Gastroesophageal sphincter (tissue), 3 donors: ENCODE measurements around the gene RAB24.
A peak's percentile ranks its signal among the peaks of the same experiment; 100 is the strongest.

Experiments
- EP300 ChIP-seq: sonication (generic); formaldehyde crosslinking; IDR thresholded peaks from one replicate; pipeline ENCODE4 v1.6.1; 2017; ENCODE audit warnings: antibody characterized with exemption, mild to moderate bottlenecking
- POLR2AphosphoS5 ChIP-seq: sonication (generic); formaldehyde crosslinking; IDR thresholded peaks from one replicate; pipeline ENCODE4 v1.6.1; 2017; ENCODE audit warnings: antibody characterized with exemption
- TF ChIP-seq, protein P1 (sequence below), 4 experiments: fragments of 200-600 bp in 2 of 4; fragments of 450-650 bp in 2 of 4; sonication (generic) in 1 of 4; IDR thresholded peaks; one replicate each; pipeline ENCODE4 v1.5.1; 2017 to 2019; ENCODE audit warnings: antibody characterized with exemption in 4 of 4, mild to moderate bottlenecking in 2 of 4, moderate library complexity in 2 of 4

DNA sequence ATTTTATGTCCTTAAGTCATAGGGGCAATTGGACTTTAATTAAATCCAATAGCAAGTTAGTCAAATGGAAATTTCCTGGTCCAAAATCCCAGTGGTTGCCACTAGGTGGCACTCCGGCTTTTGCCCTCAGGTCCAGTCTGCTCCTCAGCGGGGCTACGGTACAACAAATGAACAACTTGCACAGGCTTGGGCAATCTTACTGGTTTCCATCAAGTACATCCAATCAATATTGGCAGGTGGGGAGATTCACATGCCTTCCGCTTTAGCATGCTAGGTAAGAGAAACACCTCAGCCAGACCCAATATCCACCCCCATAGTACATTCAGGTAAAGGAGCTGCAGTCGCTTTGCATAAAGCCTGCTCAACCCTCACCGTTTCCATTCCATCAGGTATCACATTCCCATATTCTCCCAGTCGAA, 14.4 kb upstream of the RAB24 start:
- TF ChIP-seq, protein P1, sequence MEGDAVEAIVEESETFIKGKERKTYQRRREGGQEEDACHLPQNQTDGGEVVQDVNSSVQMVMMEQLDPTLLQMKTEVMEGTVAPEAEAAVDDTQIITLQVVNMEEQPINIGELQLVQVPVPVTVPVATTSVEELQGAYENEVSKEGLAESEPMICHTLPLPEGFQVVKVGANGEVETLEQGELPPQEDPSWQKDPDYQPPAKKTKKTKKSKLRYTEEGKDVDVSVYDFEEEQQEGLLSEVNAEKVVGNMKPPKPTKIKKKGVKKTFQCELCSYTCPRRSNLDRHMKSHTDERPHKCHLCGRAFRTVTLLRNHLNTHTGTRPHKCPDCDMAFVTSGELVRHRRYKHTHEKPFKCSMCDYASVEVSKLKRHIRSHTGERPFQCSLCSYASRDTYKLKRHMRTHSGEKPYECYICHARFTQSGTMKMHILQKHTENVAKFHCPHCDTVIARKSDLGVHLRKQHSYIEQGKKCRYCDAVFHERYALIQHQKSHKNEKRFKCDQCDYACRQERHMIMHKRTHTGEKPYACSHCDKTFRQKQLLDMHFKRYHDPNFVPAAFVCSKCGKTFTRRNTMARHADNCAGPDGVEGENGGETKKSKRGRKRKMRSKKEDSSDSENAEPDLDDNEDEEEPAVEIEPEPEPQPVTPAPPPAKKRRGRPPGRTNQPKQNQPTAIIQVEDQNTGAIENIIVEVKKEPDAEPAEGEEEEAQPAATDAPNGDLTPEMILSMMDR (IDR thresholded peaks at IDR 0.05) = peak in 3 of 4 experiments; percentile 77 to 84 (median 84)
- TF ChIP-seq EP300 = no peak
- no peak for TF ChIP-seq POLR2AphosphoS5
